Measurements from ENCODE around the gene LILRA5. TPM values are rescaled to one million over a fixed set of nuclear protein-coding genes. Genes with fewer than 3 reads are reported as not detected.

LILRA5 gene
- total RNA-seq, 1 donor from 2014 or later = not detected

- intact Hi-C loops (cut with DNase I) = no loop called here
- no peak overlapping the region for H3K27ac ChIP-seq
- no peaks in the 10 kb centered on the region for H3K4me1 ChIP-seq
- H3K4me3 ChIP-seq = no peak overlapping the region
- peak in 1 of 2 donors; percentile 49 for DNase-seq (ENCODE audit: low spot score in 2 of 2)
- H3K36me3 ChIP-seq = no peaks in the 10 kb centered on the region
- no peaks in the 10 kb centered on the region for H3K27me3 ChIP-seq
- TF ChIP-seq, protein P1, sequence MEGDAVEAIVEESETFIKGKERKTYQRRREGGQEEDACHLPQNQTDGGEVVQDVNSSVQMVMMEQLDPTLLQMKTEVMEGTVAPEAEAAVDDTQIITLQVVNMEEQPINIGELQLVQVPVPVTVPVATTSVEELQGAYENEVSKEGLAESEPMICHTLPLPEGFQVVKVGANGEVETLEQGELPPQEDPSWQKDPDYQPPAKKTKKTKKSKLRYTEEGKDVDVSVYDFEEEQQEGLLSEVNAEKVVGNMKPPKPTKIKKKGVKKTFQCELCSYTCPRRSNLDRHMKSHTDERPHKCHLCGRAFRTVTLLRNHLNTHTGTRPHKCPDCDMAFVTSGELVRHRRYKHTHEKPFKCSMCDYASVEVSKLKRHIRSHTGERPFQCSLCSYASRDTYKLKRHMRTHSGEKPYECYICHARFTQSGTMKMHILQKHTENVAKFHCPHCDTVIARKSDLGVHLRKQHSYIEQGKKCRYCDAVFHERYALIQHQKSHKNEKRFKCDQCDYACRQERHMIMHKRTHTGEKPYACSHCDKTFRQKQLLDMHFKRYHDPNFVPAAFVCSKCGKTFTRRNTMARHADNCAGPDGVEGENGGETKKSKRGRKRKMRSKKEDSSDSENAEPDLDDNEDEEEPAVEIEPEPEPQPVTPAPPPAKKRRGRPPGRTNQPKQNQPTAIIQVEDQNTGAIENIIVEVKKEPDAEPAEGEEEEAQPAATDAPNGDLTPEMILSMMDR (IDR thresholded peaks at IDR 0.05) = no peak
- no peaks in the 10 kb centered on the region for H3K9me3 ChIP-seq
Measured at GRCh38 chr19:54262066-54262465, 50.9 kb downstream of the LILRA5 start.

- intact Hi-C loops (cut with DNase I) = no loop called here
- no peak within 1 kb of the TSS for H3K27ac ChIP-seq
- no peaks in the 10 kb centered on the region for H3K36me3 ChIP-seq
- DNase-seq (ENCODE audit: low spot score in 2 of 2) = peak in 1 of 2 donors; percentile 62
- TF ChIP-seq, protein P1 (IDR thresholded peaks at IDR 0.05) = no peak
- no peaks in the 10 kb centered on the region for H3K4me1 ChIP-seq
- no peaks in the 10 kb centered on the region for H3K9me3 ChIP-seq
- no peaks in the 10 kb centered on the region for H3K27me3 ChIP-seq
- H3K4me3 ChIP-seq = peak within 1 kb of the TSS in 1 of 2 donors; percentile 36
Measured at GRCh38 chr19:54257116-54257480, 55.9 kb downstream of the LILRA5 start, which contains the start of gene LILRB5. Gene LILRB5, minus strand, starts transcription at chr19:54257273. Its CDS starts 80 bp downstream, at chr19:54257193.

Other genes starting within 250 kb of the LILRA5 start
- gene VSTM1, start 249.3 kb downstream of the LILRA5 start, total RNA-seq = not detected
- not detected for gene TARM1, start 231.8 kb downstream of the LILRA5 start, total RNA-seq
- gene OSCAR, start 212.4 kb downstream of the LILRA5 start, total RNA-seq = 13.6 TPM
- 12.5 TPM for gene NDUFA3, start 210.3 kb downstream of the LILRA5 start, total RNA-seq
- 10.6 TPM for gene TFPT, start 197.5 kb downstream of the LILRA5 start, total RNA-seq
- gene PRPF31, start 197.4 kb downstream of the LILRA5 start, total RNA-seq = 84.1 TPM
- gene CNOT3, start 175.4 kb downstream of the LILRA5 start, total RNA-seq = 69.1 TPM
- gene LENG1, start 153.4 kb downstream of the LILRA5 start, total RNA-seq = 2.7 TPM
- 7.1 TPM for gene TMC4, start 140.0 kb downstream of the LILRA5 start, total RNA-seq
- 56.1 TPM for gene MBOAT7, start 123.6 kb downstream of the LILRA5 start, total RNA-seq
- 54.9 TPM for gene TSEN34, start 121.9 kb downstream of the LILRA5 start, total RNA-seq
- gene RPS9, start 112.3 kb downstream of the LILRA5 start, total RNA-seq = 2,061 TPM
- 38.2 TPM for gene LILRB3, start 90.2 kb downstream of the LILRA5 start, total RNA-seq
- 25.1 TPM for gene LILRA6, start 70.4 kb downstream of the LILRA5 start, total RNA-seq
- 38.2 TPM for gene LILRB5, start 55.9 kb downstream of the LILRA5 start, total RNA-seq
- gene LILRB2, start 32.1 kb downstream of the LILRA5 start, total RNA-seq = 0.11 TPM
- gene LILRA4, start 26.0 kb upstream of the LILRA5 start, total RNA-seq = not detected
- 11.1 TPM for gene LAIR1, start 51.8 kb upstream of the LILRA5 start, total RNA-seq
- 58.4 TPM for gene TTYH1, start 102.3 kb upstream of the LILRA5 start, total RNA-seq
- 402 TPM for gene LENG8, start 136.0 kb upstream of the LILRA5 start, total RNA-seq
- gene LENG9, start 150.6 kb upstream of the LILRA5 start, total RNA-seq = 10.1 TPM
- gene CDC42EP5, start 160.1 kb upstream of the LILRA5 start, total RNA-seq = 153 TPM
- not detected for gene LAIR2, start 189.7 kb upstream of the LILRA5 start, total RNA-seq

Data from ascending aorta (tissue), 2 donors.